Measurements from ENCODE around the gene MFAP3L.
A peak's percentile ranks its signal among the peaks of the same experiment; 100 is the strongest.

MFAP3L gene

GRCh38 chr4:170012629-170012958 lies 13.6 kb downstream of the MFAP3L start:
- H3K4me3 ChIP-seq (ENCODE audit: low read depth, low read length), result no peak overlapping the region
- TF ChIP-seq, protein P1, sequence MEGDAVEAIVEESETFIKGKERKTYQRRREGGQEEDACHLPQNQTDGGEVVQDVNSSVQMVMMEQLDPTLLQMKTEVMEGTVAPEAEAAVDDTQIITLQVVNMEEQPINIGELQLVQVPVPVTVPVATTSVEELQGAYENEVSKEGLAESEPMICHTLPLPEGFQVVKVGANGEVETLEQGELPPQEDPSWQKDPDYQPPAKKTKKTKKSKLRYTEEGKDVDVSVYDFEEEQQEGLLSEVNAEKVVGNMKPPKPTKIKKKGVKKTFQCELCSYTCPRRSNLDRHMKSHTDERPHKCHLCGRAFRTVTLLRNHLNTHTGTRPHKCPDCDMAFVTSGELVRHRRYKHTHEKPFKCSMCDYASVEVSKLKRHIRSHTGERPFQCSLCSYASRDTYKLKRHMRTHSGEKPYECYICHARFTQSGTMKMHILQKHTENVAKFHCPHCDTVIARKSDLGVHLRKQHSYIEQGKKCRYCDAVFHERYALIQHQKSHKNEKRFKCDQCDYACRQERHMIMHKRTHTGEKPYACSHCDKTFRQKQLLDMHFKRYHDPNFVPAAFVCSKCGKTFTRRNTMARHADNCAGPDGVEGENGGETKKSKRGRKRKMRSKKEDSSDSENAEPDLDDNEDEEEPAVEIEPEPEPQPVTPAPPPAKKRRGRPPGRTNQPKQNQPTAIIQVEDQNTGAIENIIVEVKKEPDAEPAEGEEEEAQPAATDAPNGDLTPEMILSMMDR (IDR thresholded peaks at IDR 0.05; ENCODE audit: borderline replicate concordance, insufficient read depth, low read depth, low read length), result no peak

- H3K4me3 ChIP-seq (ENCODE audit: low read depth, low read length), result no peak overlapping the region
- TF ChIP-seq, protein P1 (IDR thresholded peaks at IDR 0.05; ENCODE audit: borderline replicate concordance, insufficient read depth, low read depth, low read length), result no peak
Observed at GRCh38 chr4:170011921-170012628, 14.1 kb downstream of the MFAP3L start.

GRCh38 chr4:170009291-170009690 lies 16.9 kb downstream of the MFAP3L start:
- H3K4me3 ChIP-seq (ENCODE audit: low read depth, low read length), result no peak overlapping the region
- TF ChIP-seq, protein P1 (IDR thresholded peaks at IDR 0.05; ENCODE audit: borderline replicate concordance, insufficient read depth, low read depth, low read length), result no peak

GRCh38 chr4:170008801-170009200 lies 17.4 kb downstream of the MFAP3L start:
- TF ChIP-seq, protein P1 (IDR thresholded peaks at IDR 0.05; ENCODE audit: borderline replicate concordance, insufficient read depth, low read depth, low read length), result no peak
- H3K4me3 ChIP-seq (ENCODE audit: low read depth, low read length), result no peak overlapping the region

- TF ChIP-seq, protein P1 (IDR thresholded peaks at IDR 0.05; ENCODE audit: borderline replicate concordance, insufficient read depth, low read depth, low read length), result peak; percentile 19; the same call in 1 of the 2 replicates
- no peak overlapping the region for H3K4me3 ChIP-seq (ENCODE audit: low read depth, low read length)
Observed at GRCh38 chr4:170008371-170008770, 17.8 kb downstream of the MFAP3L start.

DNA sequence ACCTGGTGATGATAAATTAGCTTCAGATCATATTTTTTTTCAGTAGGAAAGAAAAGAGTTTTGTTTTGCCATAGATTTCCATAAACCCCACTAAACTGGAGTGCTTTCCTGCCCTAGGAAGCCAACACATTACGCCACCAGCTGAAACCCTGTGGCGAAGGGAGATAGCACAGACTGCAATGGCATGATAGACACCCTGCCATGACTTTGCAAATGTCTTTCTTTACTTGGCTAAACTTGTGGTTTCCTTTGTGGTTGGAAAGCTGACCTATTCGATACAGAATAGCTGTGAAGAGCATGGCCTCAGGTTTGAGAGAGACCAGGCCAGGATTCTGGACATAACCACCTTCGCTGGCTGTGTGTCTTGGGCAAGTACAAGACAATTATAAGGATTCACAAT lies 19.1 kb downstream of the MFAP3L start:
- no peak overlapping the region for H3K4me3 ChIP-seq (ENCODE audit: low read depth, low read length)
- TF ChIP-seq, protein P1 (IDR thresholded peaks at IDR 0.05; ENCODE audit: borderline replicate concordance, insufficient read depth, low read depth, low read length), result no peak

DNA sequence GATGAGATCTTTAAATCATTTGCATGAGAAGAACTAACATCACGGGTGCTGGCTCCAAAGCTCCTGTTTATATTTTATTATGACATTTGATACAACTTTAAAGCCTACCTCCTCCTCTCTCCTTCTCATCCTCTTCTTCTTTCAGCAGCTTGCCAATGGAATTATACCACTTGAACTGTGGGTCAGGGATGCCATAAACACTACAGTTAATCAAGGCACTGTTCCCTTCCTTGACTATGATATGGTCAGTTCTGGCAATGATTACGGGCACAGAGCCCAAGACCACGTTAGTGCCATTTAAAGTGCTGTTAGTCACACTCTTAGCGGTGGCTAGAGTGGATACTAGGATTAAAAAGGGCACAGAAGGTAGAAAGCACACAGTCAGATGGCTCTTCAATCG lies 20.7 kb downstream of the MFAP3L start:
- no peak overlapping the region for H3K4me3 ChIP-seq (ENCODE audit: low read depth, low read length)

More for the DNA sequence above, 20.7 kb downstream of the MFAP3L start:
- TF ChIP-seq, protein P1 (IDR thresholded peaks at IDR 0.05; ENCODE audit: borderline replicate concordance, insufficient read depth, low read depth, low read length), result no peak
